ENCODE data around the gene CTNNBL1. TPM values are rescaled to one million over a fixed set of nuclear protein-coding genes. Genes with fewer than 3 reads are reported as not detected.
A peak's percentile ranks its signal among the peaks of the same experiment; 100 is the strongest.

The CTNNBL1 gene
- total and polyA plus RNA-seq, 5 donors from 2014 or later: 56.0 to 117 (median 83.2) TPM

DNA sequence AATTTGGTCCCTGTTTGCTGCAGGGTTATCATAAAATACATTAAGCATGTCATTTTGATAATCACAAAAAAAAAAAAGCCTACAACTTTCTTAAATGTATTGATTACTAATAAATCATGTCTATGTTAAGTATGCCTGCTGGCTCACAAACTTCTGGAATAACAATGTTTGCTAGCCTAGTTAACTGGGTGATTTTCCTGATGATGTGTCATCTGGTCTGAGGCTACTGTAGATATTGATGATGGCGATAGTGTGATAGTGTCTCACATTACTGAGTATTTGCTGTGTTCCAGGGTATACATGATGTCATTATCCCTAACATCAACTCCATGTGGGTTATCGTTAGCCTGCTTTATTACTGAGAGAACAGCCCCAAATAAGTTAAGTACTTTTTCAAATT is 122.9 kb downstream of the CTNNBL1 start:
- Histone ChIP-seq H3K27me3 (ENCODE audit: control insufficient read depth, insufficient read depth, low read length) (no peaks in the 10 kb centered on the region), H3K4me1 (ENCODE audit: control insufficient read depth, insufficient read depth, low read length, poor library complexity, severe bottlenecking) (no peaks in the 10 kb centered on the region), H3K9me3 (ENCODE audit: control insufficient read depth in 2 of 2, low read length in 2 of 2) (no peaks in the 10 kb centered on the region), H3K4me3 (ENCODE audit: low read depth, low read length) (no peak overlapping the region), H3K36me3 (ENCODE audit: control insufficient read depth, insufficient read depth, low read length) (no peaks in the 10 kb centered on the region), H3K27ac (ENCODE audit: insufficient read depth, low read length, poor library complexity, severe bottlenecking) (no peak overlapping the region)
- Mint-ChIP-seq H3K4me3 (no peak overlapping the region), H3K4me1 (peaks cover 5 to 21% (median 17%) of the 10 kb centered on the region in 4 donors), H3K27me3 (no peaks in the 10 kb centered on the region), H3K27ac (peak overlapping the region in 1 of 3 donors; percentile 15), H3K9me3 (no peaks in the 10 kb centered on the region), H3K36me3 (peaks cover 8% of the 10 kb centered on the region)
- ATAC-seq (ENCODE audit: low read depth in 2 of 2) (no peak), DNase-seq (no peak)

DNA sequence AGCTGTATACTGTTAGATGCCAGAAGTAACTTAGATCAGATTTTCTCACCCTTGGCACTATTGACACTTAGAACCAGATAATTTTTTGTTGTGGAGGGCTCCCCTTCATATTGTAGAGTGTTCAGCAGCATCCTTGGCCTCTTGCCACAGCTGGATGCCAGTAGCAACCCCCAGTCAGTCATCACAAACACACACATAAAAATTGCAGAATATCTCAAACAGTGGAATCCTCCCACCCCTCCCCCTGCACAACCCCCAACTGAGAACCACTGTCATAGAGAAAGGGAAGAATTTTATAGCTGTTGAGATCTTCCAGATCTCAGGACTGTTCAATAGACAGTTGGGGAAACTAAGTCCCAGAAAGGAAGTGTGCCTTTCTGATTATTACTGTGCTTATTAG is 127.9 kb downstream of the CTNNBL1 start:
- Mint-ChIP-seq H3K27ac (peak overlapping the region in 1 of 3 donors; percentile 70), H3K9me3 (no peaks in the 10 kb centered on the region), H3K4me1 (peaks cover 0 to 21% (median 8%) of the 10 kb centered on the region in 4 donors), H3K4me3 (no peak overlapping the region), H3K36me3 (peaks cover 18% of the 10 kb centered on the region), H3K27me3 (no peaks in the 10 kb centered on the region)
- H3K27ac ChIP-seq (ENCODE audit: insufficient read depth, low read length, poor library complexity, severe bottlenecking): no peak overlapping the region
- ATAC-seq (ENCODE audit: low read depth in 2 of 2) (no peak), DNase-seq (no peak)
- H3K27me3 ChIP-seq (ENCODE audit: control insufficient read depth, insufficient read depth, low read length): no peaks in the 10 kb centered on the region
- no peaks in the 10 kb centered on the region for H3K4me1 ChIP-seq (ENCODE audit: control insufficient read depth, insufficient read depth, low read length, poor library complexity, severe bottlenecking)
- H3K4me3 ChIP-seq (ENCODE audit: low read depth, low read length): no peak overlapping the region
- H3K36me3 ChIP-seq (ENCODE audit: control insufficient read depth, insufficient read depth, low read length): peaks cover 2% of the 10 kb centered on the region
- no peaks in the 10 kb centered on the region for H3K9me3 ChIP-seq (ENCODE audit: control insufficient read depth in 2 of 2, low read length in 2 of 2)

DNA sequence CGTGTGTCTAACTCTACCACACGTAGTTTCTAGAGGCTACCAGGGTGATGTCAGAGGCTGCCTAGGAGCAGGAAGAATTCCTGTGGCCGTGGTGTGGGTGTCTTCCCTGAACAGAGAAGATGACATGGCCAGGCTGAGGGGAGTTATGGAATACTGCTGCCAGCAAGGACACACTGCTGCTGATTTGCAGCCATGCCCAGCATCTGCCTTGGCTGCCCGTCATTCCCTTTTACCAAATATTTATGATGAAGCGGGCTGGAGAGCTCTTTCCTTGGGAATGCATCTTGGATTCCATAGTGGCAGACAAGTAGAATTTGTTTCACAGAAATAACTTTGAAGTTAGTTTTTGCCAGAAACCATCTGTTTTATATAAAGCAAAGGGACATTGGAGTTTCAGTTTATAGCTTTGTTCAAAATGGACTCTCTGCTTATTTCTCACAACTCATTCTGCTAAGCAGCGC is 128.3 kb downstream of the CTNNBL1 start:
- Histone ChIP-seq H3K27me3 (ENCODE audit: control insufficient read depth, insufficient read depth, low read length) (no peaks in the 10 kb centered on the region), H3K4me1 (ENCODE audit: control insufficient read depth, insufficient read depth, low read length, poor library complexity, severe bottlenecking) (no peaks in the 10 kb centered on the region), H3K9me3 (ENCODE audit: control insufficient read depth in 2 of 2, low read length in 2 of 2) (no peaks in the 10 kb centered on the region), H3K36me3 (ENCODE audit: control insufficient read depth, insufficient read depth, low read length) (peaks cover 2% of the 10 kb centered on the region), H3K27ac (ENCODE audit: insufficient read depth, low read length, poor library complexity, severe bottlenecking) (no peak overlapping the region), H3K4me3 (ENCODE audit: low read depth, low read length) (no peak overlapping the region)
- DNase-seq (no peak), ATAC-seq (ENCODE audit: low read depth in 2 of 2) (no peak)
- Mint-ChIP-seq H3K27me3 (no peaks in the 10 kb centered on the region), H3K4me3 (no peak overlapping the region), H3K4me1 (peaks cover 3 to 21% (median 8%) of the 10 kb centered on the region in 4 donors), H3K27ac (peak overlapping the region in 2 of 3 donors; percentile 70 to 88), H3K36me3 (peaks cover 18% of the 10 kb centered on the region), H3K9me3 (no peaks in the 10 kb centered on the region)

DNA sequence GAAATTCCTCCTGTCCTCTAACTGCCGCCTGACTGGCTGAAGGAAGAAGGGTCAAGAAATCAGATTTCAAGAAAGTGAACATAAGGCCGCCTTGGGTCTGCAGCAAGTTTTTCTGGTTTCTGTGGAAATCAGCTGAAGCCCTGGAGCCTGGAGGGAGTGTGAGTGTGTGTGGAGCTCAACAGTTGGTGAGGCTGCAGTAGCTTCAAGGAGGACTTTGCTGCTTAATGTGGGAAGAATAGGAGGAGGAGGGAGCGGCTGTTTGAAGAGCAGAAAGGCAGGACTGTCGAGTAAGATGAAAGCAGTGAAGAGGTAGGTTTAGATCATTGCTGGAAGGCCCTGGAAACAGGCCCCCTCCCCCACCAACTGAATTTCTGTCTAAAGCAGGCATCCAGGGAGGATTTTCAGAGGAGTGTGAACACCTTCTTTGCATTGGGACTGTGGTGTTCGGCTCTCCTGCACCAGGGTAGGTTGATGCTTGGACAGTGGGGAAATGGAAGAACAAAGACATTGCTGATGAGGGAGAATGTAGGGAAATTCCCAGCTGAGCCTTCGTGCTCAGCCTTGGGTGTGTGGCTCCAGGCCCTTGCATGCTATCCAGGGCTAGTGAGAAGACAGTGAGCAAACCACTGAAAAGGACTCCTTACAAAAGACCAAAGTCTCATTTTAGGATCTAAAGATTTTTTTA is 129.6 kb downstream of the CTNNBL1 start:
- H3K4me3 ChIP-seq (ENCODE audit: low read depth, low read length): no peak overlapping the region
- H3K36me3 ChIP-seq (ENCODE audit: control insufficient read depth, insufficient read depth, low read length): peaks cover 2% of the 10 kb centered on the region
- H3K4me1 ChIP-seq (ENCODE audit: control insufficient read depth, insufficient read depth, low read length, poor library complexity, severe bottlenecking): no peaks in the 10 kb centered on the region
- Mint-ChIP-seq H3K4me1 (peaks cover 6 to 25% (median 10%) of the 10 kb centered on the region in 4 donors), H3K9me3 (no peaks in the 10 kb centered on the region), H3K36me3 (peaks cover 23% of the 10 kb centered on the region), H3K27me3 (no peaks in the 10 kb centered on the region), H3K4me3 (no peak overlapping the region), H3K27ac (no peak overlapping the region)
- H3K27ac ChIP-seq (ENCODE audit: insufficient read depth, low read length, poor library complexity, severe bottlenecking): no peak overlapping the region
- H3K9me3 ChIP-seq (ENCODE audit: control insufficient read depth in 2 of 2, low read length in 2 of 2): no peaks in the 10 kb centered on the region
- H3K27me3 ChIP-seq (ENCODE audit: control insufficient read depth, insufficient read depth, low read length): no peaks in the 10 kb centered on the region
- ATAC-seq (ENCODE audit: low read depth in 2 of 2) (no peak), DNase-seq (no peak)

DNA sequence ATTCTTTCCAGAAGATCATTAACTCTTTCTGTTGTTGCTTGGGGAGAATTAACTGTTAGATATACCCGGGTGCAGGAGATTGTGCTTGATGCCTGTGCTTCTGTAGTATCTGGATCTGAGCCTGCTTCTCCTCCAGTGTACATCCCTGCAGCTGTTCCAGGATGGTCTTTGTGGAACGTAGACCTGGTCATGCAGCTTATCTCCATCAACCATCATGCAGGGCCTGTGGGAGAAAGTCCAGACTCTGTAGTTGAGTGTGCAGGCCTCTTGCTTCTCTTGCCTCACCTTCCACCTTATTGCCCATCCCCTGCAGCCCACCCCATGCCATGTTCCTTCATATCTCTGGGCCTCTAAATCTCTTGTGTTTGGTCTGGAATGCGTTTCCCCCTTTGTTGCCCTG is 133.8 kb downstream of the CTNNBL1 start:
- Histone ChIP-seq H3K27me3 (ENCODE audit: control insufficient read depth, insufficient read depth, low read length) (no peaks in the 10 kb centered on the region), H3K9me3 (ENCODE audit: control insufficient read depth in 2 of 2, low read length in 2 of 2) (no peaks in the 10 kb centered on the region), H3K4me3 (ENCODE audit: low read depth, low read length) (no peak overlapping the region), H3K36me3 (ENCODE audit: control insufficient read depth, insufficient read depth, low read length) (peaks cover 2% of the 10 kb centered on the region), H3K4me1 (ENCODE audit: control insufficient read depth, insufficient read depth, low read length, poor library complexity, severe bottlenecking) (no peaks in the 10 kb centered on the region), H3K27ac (ENCODE audit: insufficient read depth, low read length, poor library complexity, severe bottlenecking) (no peak overlapping the region)
- H3K27me3 Mint-ChIP-seq: no peaks in the 10 kb centered on the region
- no peak overlapping the region for H3K4me3 Mint-ChIP-seq
- DNase-seq (no peak), ATAC-seq (ENCODE audit: low read depth in 2 of 2) (no peak)
- peaks cover 6 to 17% (median 8%) of the 10 kb centered on the region in 4 donors for H3K4me1 Mint-ChIP-seq
- no peak overlapping the region for H3K27ac Mint-ChIP-seq
- H3K9me3 Mint-ChIP-seq: no peaks in the 10 kb centered on the region
- H3K36me3 Mint-ChIP-seq: peaks cover 12% of the 10 kb centered on the region

GRCh38 chr20:37828684-37829083 is 134.9 kb downstream of the CTNNBL1 start:
- no peaks in the 10 kb centered on the region for H3K9me3 Mint-ChIP-seq
- H3K36me3 ChIP-seq (ENCODE audit: control insufficient read depth, insufficient read depth, low read length): peaks cover 2% of the 10 kb centered on the region
- DNase-seq: no peak
- H3K4me1 Mint-ChIP-seq: peaks cover 3 to 12% (median 7%) of the 10 kb centered on the region in 4 donors
- H3K27ac ChIP-seq (ENCODE audit: insufficient read depth, low read length, poor library complexity, severe bottlenecking): no peak overlapping the region
- H3K27me3 ChIP-seq (ENCODE audit: control insufficient read depth, insufficient read depth, low read length): no peaks in the 10 kb centered on the region
- H3K4me3 ChIP-seq (ENCODE audit: low read depth, low read length): no peak overlapping the region
- no peaks in the 10 kb centered on the region for H3K27me3 Mint-ChIP-seq
- H3K36me3 Mint-ChIP-seq: peaks cover 16% of the 10 kb centered on the region
- ATAC-seq (ENCODE audit: low read depth in 2 of 2): no peak
- H3K9me3 ChIP-seq (ENCODE audit: control insufficient read depth in 2 of 2, low read length in 2 of 2): no peaks in the 10 kb centered on the region
- H3K4me3 Mint-ChIP-seq: no peak overlapping the region
- no peak overlapping the region for H3K27ac Mint-ChIP-seq
- H3K4me1 ChIP-seq (ENCODE audit: control insufficient read depth, insufficient read depth, low read length, poor library complexity, severe bottlenecking): no peaks in the 10 kb centered on the region

GRCh38 chr20:37829128-37829527 is 135.3 kb downstream of the CTNNBL1 start:
- Mint-ChIP-seq H3K27me3 (no peaks in the 10 kb centered on the region), H3K4me3 (no peak overlapping the region), H3K4me1 (peaks cover 2 to 12% (median 7%) of the 10 kb centered on the region in 4 donors), H3K9me3 (no peaks in the 10 kb centered on the region), H3K27ac (no peak overlapping the region), H3K36me3 (peaks cover 17% of the 10 kb centered on the region)
- Histone ChIP-seq H3K27me3 (ENCODE audit: control insufficient read depth, insufficient read depth, low read length) (no peaks in the 10 kb centered on the region), H3K4me1 (ENCODE audit: control insufficient read depth, insufficient read depth, low read length, poor library complexity, severe bottlenecking) (no peaks in the 10 kb centered on the region), H3K36me3 (ENCODE audit: control insufficient read depth, insufficient read depth, low read length) (peaks cover 2% of the 10 kb centered on the region), H3K27ac (ENCODE audit: insufficient read depth, low read length, poor library complexity, severe bottlenecking) (no peak overlapping the region), H3K4me3 (ENCODE audit: low read depth, low read length) (no peak overlapping the region), H3K9me3 (ENCODE audit: control insufficient read depth in 2 of 2, low read length in 2 of 2) (no peaks in the 10 kb centered on the region)
- no peak for ATAC-seq (ENCODE audit: low read depth in 2 of 2)
- no peak for DNase-seq

Measured in CD4-positive, CD25-positive, alpha-beta regulatory T cell (primary cell).